T-helper 9 cell (primary cell): ENCODE results near the gene NFYC.

Experiments used
- DNase-seq: peaks from one replicate; pipeline ENCODE4 v3.0.0-alpha.2; 2020
- total RNA-seq, 2 donors: gene quantifications; one replicate each; lab custom pipeline; 2026; lab: John Stamatoyannopoulos, UW

Gene NFYC
- 30.2 to 45.6 reads per million in 2 donors for total RNA-seq

GRCh38 chr1:40691538-40692428 lies at the start of gene NFYC:
Gene NFYC (plus strand): TSS chr1:40691704. CDS start chr1:40738844, 47,140 bp downstream.
- DNase-seq, result peak; percentile 90

GRCh38 chr1:40645118-40645680 lies 46.3 kb upstream of the NFYC start:
- DNase-seq, result no peak

GRCh38 chr1:40646315-40646714 lies 45.2 kb upstream of the NFYC start:
- no peak for DNase-seq

GRCh38 chr1:40648200-40648599 lies 43.3 kb upstream of the NFYC start:
- no peak for DNase-seq

- DNase-seq, result no peak
Measured at GRCh38 chr1:40648928-40649591, 42.4 kb upstream of the NFYC start.

- no peak for DNase-seq
Measured at GRCh38 chr1:40649592-40649930, 41.9 kb upstream of the NFYC start.

- no peak for DNase-seq
Measured at GRCh38 chr1:40650075-40650474, 41.4 kb upstream of the NFYC start.

- no peak for DNase-seq
Measured at GRCh38 chr1:40651138-40651857, 40.2 kb upstream of the NFYC start.

- no peak for DNase-seq
Measured at GRCh38 chr1:40652468-40652867, 39.0 kb upstream of the NFYC start.

GRCh38 chr1:40652979-40653378 lies 38.5 kb upstream of the NFYC start:
- no peak for DNase-seq

GRCh38 chr1:40653851-40654537 lies 37.5 kb upstream of the NFYC start:
- no peak for DNase-seq

GRCh38 chr1:40657046-40657445 lies 34.5 kb upstream of the NFYC start:
- no peak for DNase-seq

GRCh38 chr1:40658751-40659648 lies 32.5 kb upstream of the NFYC start:
- no peak for DNase-seq

GRCh38 chr1:40659649-40659947 lies 31.9 kb upstream of the NFYC start:
- no peak for DNase-seq

- no peak for DNase-seq
Measured at GRCh38 chr1:40661678-40662077, 29.8 kb upstream of the NFYC start.

GRCh38 chr1:40662151-40662550 lies 29.4 kb upstream of the NFYC start:
- no peak for DNase-seq

- no peak for DNase-seq
Measured at GRCh38 chr1:40662864-40663263, 28.6 kb upstream of the NFYC start.

GRCh38 chr1:40663324-40664166 lies 28.0 kb upstream of the NFYC start:
- DNase-seq, result no peak

GRCh38 chr1:40664167-40664537 lies 27.4 kb upstream of the NFYC start:
- DNase-seq, result no peak

GRCh38 chr1:40664791-40665190 lies 26.7 kb upstream of the NFYC start:
- DNase-seq, result no peak
